ENCODE data around the gene OBP2A. TPM values are rescaled to one million over a fixed set of nuclear protein-coding genes. Genes with fewer than 3 reads are reported as not detected.

OBP2A gene
- total and polyA plus RNA-seq, 2 donors (not counting 1 experiment from before 2014, with no cell fraction given): not detected

DNA sequence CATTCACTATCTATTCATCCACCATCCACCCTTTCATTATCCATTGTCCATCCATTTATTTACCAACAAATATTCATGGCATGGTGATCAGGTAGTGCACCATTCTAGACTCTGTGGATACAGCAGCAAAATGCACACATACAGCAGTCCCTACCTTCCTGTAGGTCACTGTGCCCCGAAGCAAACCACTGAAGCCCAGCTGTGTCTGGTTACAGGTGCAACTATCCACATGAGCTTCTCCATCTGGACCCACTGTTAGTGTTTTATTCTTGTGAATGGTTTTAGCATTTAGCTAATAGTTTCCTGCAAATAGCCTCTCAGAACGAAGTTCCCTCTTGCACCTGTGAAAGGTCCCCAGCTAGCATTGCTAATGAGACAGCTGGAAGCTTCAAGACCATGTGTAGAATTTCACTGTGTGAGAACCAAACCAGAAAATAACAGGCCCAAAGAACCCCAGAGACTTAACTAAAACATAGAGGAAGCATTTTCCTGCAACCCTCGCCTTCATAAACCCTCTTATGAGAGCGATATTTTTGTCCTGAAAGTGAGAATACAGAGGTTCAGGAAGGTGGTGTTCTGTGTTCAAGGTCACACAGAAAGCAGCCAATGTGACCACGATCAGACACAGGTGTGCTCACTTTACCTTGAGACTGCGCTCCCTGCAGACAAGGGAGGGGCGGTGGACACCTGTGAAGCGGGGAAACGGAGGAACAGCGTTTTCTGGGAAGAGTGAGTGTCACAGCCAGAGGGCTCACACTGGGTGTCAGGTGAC is 34.1 kb downstream of the OBP2A start:
- Histone ChIP-seq H3K4me2 (replicated peaks; ENCODE audit: low read depth, low read length, poor library complexity, severe bottlenecking) (no peak overlapping the region), H3K27me3 (replicated peaks in 1 of 4; ENCODE audit: control extremely low read depth in 1 of 4, control insufficient read depth in 3 of 4, insufficient read depth in 4 of 4, low read length in 3 of 4) (no peaks in the 10 kb centered on the region), H3K9ac (ENCODE audit: low read length) (no peak overlapping the region), H3K36me3 (replicated peaks in 1 of 2; ENCODE audit: control extremely low read depth in 1 of 2, control insufficient read depth in 1 of 2, extremely low read depth in 1 of 2, insufficient read depth in 2 of 2, low read length in 1 of 2) (no peaks in the 10 kb centered on the region), H3K79me2 (ENCODE audit: control insufficient read depth, insufficient read depth, low read length) (no peaks in the 10 kb centered on the region), H3K4me1 (ENCODE audit: control insufficient read depth in 2 of 2, insufficient read depth in 2 of 2, low read length in 2 of 2) (no peaks in the 10 kb centered on the region), H4K20me1 (ENCODE audit: control insufficient read depth, insufficient read depth, low read length, poor library complexity, severe bottlenecking) (no peaks in the 10 kb centered on the region), H3K27ac (ENCODE audit: low read length in 2 of 2) (no peak overlapping the region), H3K4me3 (ENCODE audit: control extremely low read depth in 1 of 5, extremely low read depth in 1 of 5, insufficient read depth in 1 of 5, low read depth in 2 of 5, low read length in 4 of 5) (no peak overlapping the region), H3K9me3 (ENCODE audit: control extremely low read depth in 1 of 3, control insufficient read depth in 2 of 3, insufficient read depth in 1 of 3, low read length in 2 of 3) (no peaks in the 10 kb centered on the region), H2AFZ (ENCODE audit: insufficient read depth, low read depth, low read length, poor library complexity, severe bottlenecking) (no peak overlapping the region)
- WGBS (ENCODE audit: insufficient coverage): 43% methylated on average over 3 of the region's 10 CpGs
- no peak for DNase-seq
- Mint-ChIP-seq H3K27ac (no peak overlapping the region), H3K27me3 (peaks cover 7% of the 10 kb centered on the region), H3K9me3 (ENCODE audit: insufficient read depth) (no peaks in the 10 kb centered on the region), H3K4me3 (no peak overlapping the region), H3K4me1 (no peaks in the 10 kb centered on the region)
- ATAC-seq (ENCODE audit: low read depth): no peak
- intact Hi-C loops (cut with micrococcal nuclease): no loop called here
- TF ChIP-seq EZH2 (IDR thresholded peaks at IDR 0.05; ENCODE audit: borderline replicate concordance, insufficient read depth, low read depth, low read length, poor library complexity, severe bottlenecking) (no peak), CTCF (IDR thresholded peaks at IDR 0.05) (no peak)
- ChIA-PET POLR2A (no interaction called here), CTCF (no interaction called here)

- Histone ChIP-seq H3K4me3 (ENCODE audit: control extremely low read depth in 1 of 5, extremely low read depth in 1 of 5, insufficient read depth in 1 of 5, low read depth in 2 of 5, low read length in 4 of 5) (no peak overlapping the region), H3K27me3 (replicated peaks in 1 of 4; ENCODE audit: control extremely low read depth in 1 of 4, control insufficient read depth in 3 of 4, insufficient read depth in 4 of 4, low read length in 3 of 4) (no peaks in the 10 kb centered on the region), H3K4me2 (replicated peaks; ENCODE audit: low read depth, low read length, poor library complexity, severe bottlenecking) (no peak overlapping the region), H4K20me1 (ENCODE audit: control insufficient read depth, insufficient read depth, low read length, poor library complexity, severe bottlenecking) (no peaks in the 10 kb centered on the region), H3K79me2 (ENCODE audit: control insufficient read depth, insufficient read depth, low read length) (no peaks in the 10 kb centered on the region), H3K27ac (ENCODE audit: low read length in 2 of 2) (no peak overlapping the region), H3K9me3 (ENCODE audit: control extremely low read depth in 1 of 3, control insufficient read depth in 2 of 3, insufficient read depth in 1 of 3, low read length in 2 of 3) (no peaks in the 10 kb centered on the region), H3K36me3 (replicated peaks in 1 of 2; ENCODE audit: control extremely low read depth in 1 of 2, control insufficient read depth in 1 of 2, extremely low read depth in 1 of 2, insufficient read depth in 2 of 2, low read length in 1 of 2) (no peaks in the 10 kb centered on the region), H3K9ac (ENCODE audit: low read length) (no peak overlapping the region), H2AFZ (ENCODE audit: insufficient read depth, low read depth, low read length, poor library complexity, severe bottlenecking) (no peak overlapping the region), H3K4me1 (ENCODE audit: control insufficient read depth in 2 of 2, insufficient read depth in 2 of 2, low read length in 2 of 2) (no peaks in the 10 kb centered on the region)
- DNase-seq (no peak), ATAC-seq (ENCODE audit: low read depth) (no peak)
- 91% methylated on average over 10 of the region's 11 CpGs for WGBS (ENCODE audit: insufficient coverage)
- H3K4me1 Mint-ChIP-seq: no peaks in the 10 kb centered on the region
- H3K27ac Mint-ChIP-seq: no peak overlapping the region
- intact Hi-C loops (cut with micrococcal nuclease): no loop called here
- ChIA-PET CTCF (no interaction called here), POLR2A (no interaction called here)
- TF ChIP-seq CTCF (IDR thresholded peaks at IDR 0.05): no peak
- no peak for TF ChIP-seq EZH2 (IDR thresholded peaks at IDR 0.05; ENCODE audit: borderline replicate concordance, insufficient read depth, low read depth, low read length, poor library complexity, severe bottlenecking)
- H3K27me3 Mint-ChIP-seq: peaks cover 7% of the 10 kb centered on the region
- no peak overlapping the region for H3K4me3 Mint-ChIP-seq
- H3K9me3 Mint-ChIP-seq (ENCODE audit: insufficient read depth): no peaks in the 10 kb centered on the region
These were observed 34.9 kb downstream of the OBP2A start for GRCh38 chr9:135580664-135581380.
